Stimulated activated CD8-positive, alpha-beta memory T cell treated with anti-CD3 and anti-CD28 coated beads, Interleukin-7, amount 100 ng/mL, for 48 hours (primary cell): ENCODE measurements around the gene METTL6.
"Not testable (repeated sequence)": the region's sequence is repeated elsewhere in the genome, so short reads cannot be mapped to it uniquely, and the experiment has no call there.

ENCODE experiments used
- DNase-seq, 2 donors: peaks; one replicate each; pipeline ENCODE4 v3.0.0-alpha.2; 2020; ENCODE audit warnings: low read depth in 1 of 2; ENCODE audit errors: extremely low read depth in 1 of 2

Gene METTL6

DNA sequence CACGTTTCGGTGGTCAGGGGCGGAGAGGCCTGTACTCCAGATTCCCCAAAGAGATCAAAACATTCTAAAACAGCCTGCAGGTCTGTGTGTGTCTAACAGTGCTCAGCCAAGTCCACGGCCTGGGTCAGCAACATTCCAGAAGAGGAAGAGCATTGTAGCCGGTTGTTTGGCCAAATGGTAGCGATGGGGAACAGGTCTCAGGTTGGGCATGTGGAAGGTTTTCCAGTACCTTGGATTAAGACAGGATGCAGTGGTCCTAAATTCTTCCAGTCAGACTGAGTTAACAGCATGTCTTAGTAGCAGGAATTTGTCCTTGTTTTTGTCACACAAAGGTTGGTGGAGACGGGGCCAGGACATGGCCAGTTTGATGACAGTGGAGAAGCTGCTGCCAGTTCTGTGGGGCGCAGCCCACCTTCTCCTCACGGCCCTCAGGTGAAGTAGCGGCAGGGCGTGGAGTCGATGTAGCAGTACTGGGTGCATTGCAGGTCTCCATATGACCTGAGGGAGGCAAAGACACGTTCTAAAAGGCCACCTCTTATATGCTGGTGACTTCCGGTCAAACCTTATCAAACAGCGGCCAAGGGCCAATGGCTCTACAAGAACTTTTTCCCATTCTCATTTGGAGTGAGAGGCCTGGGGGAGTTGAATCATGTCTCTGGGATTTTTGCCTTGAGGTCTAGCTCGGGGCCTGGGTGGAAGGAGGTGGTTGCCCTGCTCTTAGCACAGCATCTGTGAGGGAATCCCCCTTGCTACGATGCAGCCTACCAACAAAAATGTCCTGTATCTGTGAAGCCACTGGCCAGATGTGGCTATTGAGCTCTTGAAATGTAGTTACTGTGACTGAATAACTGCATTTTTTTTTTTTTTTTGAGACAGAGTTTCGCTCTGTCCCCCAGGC, 24.1 kb upstream of the METTL6 start:
- DNase-seq: no peak

DNA sequence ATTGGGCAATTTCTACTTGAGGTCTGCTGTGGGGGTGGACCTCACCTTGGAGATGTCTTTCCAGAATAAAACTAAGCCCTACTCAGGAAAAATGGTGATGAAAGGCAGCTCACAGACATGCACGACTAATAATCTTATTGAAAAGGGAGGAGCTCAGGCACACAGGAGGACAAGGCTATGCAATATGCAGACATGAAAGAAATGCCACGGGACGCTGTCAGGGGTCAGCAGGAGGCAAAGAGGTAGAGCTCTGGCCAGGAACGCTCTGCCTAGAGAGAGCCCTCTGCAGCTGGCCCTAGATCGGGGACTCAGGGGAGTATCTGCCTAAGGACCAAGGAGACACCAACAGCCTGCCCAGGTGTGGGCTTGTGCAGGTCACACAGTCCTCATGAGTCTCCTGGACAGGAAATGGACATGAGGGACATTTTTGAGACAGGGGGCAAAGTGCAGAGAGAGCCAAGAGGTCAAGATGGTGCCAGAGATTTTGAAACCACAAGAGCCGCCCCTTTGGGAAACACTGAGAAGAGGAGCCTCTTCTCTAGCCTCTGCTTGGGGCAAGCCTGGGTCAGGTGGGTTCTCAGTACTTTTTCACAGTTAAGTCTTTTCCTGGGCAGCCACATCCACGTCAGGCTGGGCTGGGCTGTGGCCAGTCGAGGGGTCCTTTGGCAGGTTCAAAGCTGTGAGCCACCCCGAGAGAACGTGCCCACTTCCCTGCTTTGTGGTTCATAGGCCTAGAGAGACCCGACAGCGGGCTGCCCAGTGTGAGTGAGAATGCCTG, 23.3 kb upstream of the METTL6 start:
- no peak for DNase-seq

DNA sequence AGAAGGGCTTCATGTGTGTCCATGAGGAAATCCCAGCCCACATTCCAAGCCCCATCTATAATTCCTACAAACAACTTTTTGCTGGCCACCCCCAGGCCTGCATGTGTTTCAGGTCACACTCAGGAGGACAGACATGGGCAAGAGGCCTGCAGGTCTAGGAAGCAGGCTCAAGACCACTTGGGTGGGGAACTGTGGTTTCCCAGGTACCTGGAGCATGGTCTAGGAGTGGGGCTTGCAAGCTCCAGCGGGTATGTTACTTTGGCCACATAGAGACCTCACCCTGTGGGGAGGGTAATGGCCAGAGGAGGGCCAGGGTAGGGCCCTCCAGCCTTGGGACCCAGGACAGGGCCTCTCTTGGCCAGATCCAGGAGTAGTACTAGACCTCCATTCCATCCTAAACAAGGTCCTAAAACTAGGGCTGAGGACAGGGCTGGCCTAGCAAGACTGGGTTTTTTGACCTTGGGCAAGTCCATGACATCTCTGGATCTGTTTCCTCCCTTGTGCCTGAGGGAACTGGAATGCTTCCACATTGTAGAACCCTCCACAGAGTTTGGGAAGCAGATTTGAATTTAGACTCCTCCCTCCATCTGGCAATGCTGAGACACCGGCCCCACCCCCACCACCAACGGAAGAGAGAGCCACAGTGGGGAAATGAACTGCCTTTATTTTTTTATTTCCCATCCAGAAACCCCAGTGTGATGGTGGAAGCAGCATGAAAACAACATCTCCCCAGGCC, 22.3 kb upstream of the METTL6 start:
- no peak for DNase-seq

DNA sequence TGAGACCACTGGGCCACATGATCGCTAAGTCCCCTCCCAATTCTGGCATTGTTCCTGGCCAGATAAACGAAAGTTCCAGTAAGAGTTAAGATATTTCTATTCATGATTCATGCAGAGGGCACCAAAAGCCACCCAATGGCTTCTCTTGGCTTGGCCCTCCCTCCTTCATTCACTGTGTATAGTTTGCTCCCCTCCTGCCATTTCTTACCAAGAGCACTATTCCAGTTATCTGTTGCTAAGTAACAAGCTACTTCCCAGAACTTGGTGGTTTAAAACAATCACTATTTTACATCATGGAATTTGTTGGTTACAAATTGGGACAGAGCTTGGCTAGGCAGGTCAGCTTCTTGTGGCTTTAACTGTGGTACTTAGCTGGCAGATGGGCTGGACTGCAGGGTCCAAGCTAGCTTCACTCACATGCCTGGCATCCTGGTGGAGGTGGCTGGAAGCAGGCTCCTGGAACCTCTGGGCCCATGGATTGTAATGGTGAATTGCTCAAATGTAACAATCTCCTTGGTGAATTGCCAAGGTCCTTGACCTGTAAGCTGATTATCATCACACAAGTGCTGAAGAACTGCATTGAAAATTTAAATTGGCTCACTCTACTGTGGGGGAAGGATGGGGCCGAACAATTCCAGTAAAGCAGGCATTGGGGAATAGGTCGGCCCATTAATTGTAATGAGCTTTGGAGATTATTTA, 16.6 kb upstream of the METTL6 start:
- DNase-seq: no peak

DNA sequence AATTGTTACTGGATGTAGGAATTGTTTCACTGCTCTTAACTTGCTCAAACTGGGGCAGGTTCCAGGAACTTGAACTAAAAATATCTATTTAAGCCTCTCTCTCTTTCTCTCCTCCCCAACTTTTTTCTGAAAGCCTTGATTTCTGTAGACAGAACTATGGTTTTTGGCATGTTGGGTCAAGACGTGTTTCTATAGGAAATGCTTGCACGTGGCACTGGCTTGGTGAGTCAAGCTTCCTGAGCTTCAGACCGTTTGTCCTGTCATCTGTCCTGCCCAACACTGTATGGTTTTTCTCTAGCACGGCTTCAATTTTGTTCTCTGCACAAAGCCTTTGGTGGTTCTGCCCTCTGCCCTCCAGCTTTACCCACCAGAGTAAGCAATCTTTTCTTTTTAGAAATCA, 13.5 kb upstream of the METTL6 start:
- DNase-seq: no peak

DNA sequence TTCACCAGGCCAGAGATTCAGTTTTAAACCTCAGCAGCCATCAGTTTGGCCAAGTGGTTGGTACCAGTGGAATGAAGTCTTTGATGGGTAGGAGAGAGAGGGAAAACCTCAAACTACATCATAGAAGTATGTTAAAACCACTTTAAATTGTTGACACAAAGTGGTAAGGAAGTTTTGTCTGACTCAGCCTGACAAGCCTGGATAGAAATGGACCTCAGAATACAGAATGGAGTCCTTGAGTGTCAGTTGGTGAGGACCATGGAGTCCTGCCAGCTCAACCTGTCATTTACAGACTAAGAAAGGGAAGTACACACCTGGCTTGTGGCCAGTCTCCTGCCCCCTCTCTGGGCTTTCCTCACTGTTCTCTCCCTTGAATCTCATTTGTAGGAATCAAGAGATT, 12.1 kb upstream of the METTL6 start:
- DNase-seq: no peak

DNA sequence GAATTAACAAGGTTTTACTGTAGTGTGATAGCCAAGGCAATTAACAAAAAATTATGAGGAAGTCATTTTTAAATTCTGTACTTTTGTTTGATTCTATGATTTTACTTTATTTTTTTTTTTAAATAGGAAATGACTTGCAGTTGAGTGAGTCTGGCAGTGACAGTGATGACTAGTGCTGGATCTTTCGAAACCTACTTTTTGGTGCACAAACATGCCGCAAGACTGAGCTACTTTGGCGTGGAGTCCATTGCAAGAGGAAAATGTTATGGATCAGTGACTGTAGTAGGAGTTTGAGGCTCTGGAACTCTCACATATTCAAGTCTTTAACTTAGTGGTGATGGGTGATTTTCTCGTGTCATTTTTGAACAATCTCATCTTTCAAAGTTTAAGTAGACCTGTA, 11.6 kb upstream of the METTL6 start:
- no peak for DNase-seq

DNA sequence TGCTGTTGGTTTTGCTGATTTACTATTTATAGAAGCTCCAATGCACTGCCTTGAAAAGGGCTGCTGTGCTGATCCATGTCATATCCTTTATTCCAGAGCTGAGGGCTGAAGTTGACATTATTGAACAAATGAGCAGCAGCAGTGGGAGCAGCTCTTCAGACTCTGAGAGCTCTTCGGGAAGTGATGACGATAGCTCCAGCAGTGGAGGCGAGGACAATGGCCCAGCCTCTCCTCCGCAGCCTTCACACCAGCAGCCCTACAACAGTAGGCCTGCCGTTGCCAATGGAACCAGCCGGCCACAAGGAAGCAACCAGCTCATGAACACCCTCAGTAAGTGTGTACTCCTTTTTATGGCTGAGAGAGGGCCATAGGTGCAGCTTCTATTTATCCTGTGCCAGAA, 8.9 kb upstream of the METTL6 start:
- DNase-seq: no peak

DNA sequence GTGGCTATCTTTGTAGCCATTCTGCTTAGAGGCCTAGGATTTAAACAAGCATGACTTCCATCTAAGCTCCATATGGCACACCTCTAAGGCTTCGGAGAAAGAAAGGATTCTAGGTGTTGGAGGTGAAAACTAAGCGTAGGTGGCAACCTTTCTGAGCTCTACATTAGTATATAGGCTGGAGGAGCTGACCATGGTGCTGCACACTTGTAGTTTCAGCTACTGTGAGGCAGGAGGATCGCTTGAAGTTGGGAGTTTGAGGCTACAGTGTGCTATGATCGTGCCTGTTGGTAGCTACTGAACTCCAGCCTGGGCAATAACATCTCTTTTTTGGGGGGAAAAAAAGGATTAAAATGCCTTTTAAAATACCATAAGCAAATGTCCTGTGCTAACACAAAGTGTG, 7.4 kb upstream of the METTL6 start:
- DNase-seq: no peak

DNA sequence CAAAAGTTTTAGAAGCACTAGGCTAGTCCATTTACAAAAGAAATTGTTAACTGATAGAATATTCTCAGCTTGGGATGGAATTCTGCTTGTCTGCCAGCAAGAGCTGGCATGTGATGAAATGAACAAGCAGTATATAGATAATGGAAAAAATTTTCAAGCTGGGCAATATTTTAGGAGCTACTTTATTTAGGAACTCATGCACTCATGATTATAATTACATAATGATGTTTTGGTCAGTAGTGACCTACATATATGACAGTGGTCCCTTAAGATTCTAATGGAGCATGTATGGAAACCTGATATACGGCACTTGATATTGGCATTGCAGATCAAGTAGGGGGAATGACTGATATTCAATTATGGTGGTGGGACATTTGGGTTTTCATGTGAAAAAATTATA, 6.2 kb upstream of the METTL6 start:
- no peak for DNase-seq

DNA sequence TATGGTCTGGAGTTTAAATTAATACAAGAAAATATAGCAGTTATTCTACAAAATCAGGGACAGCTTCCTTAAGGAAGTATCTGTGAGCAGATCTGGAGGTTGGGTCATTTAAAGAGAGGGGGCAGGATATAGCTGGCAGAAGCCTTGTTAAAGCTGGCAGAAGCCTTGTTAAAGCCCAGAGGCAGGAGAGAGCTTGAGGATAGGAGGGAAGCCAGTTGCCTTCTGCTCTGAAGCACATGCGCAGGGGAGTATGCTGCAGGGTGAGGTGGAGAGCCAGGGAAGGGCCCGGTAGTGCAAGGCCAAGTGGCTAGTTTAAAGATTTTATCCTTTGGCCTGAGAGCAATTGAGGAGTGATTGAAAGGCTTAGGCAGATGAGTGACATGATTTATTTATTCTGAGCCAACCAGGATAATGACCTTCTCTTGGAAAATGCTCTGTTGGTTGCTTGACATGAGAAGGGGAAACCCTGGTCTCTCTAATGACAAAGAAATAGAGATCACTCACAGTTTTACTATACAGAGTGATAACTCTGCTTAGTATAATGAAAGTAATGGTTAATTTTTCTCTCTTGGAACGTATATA, 4.0 kb upstream of the METTL6 start:
- DNase-seq: no peak

DNA sequence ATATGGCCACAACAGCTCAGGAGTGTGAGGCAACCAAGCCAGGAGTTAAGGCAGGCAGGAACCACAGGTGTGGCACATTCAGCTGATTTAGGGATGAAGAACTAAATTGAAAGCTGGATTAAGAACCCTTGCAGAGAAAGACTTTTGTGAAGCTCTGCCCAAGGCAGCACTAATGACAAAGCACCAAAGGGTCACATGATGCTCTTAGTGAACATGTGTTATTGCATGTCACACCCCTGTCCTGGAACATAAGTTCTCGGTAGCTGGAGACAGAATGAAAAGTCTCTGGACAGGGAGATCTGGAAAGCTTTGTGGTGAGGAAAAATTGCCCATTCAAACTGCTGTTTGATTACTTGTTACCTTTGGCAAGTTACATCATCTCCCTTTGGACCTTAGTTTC, 3.3 kb upstream of the METTL6 start:
- no peak for DNase-seq

DNA sequence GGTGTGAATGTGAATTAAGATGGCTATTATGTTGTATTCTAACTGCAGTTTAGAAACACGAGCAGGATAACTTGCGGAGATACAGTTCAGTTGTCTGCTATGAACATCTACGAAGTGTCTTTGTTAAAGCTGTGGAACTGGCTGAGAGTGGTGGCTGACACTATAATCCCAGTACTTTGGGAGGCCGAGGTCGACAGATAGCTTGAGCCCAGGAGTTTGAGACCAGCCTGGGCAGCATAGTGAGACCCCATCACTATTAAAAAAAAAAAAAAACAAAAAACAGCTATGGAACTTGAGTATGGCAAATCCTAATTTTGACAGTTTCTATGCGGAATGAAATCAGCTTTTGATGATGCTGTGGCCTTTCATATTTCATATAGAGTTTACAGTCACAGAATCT, 1.7 kb upstream of the METTL6 start:
- no peak for DNase-seq

DNA sequence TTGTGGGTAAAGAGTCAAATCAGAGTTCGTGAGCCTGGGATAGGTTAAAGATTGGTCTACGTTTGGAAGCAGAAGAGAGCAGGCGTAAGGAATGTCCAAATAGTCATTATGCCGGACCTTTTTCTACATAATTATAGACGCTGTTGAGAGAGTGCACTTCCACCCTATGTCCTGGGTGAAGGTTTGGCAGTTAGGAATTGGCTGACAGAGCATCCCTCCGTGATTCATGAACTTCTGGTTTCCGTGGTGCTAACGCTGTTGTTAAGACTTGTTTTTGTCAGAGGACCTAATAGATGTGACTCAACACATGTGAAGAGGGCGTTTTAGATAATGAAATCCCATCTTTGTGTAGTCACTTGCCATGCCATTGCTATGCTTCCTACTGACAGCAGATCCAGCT, 1.2 kb upstream of the METTL6 start:
- peak in 1 of 2 donors; percentile 15 for DNase-seq

DNA sequence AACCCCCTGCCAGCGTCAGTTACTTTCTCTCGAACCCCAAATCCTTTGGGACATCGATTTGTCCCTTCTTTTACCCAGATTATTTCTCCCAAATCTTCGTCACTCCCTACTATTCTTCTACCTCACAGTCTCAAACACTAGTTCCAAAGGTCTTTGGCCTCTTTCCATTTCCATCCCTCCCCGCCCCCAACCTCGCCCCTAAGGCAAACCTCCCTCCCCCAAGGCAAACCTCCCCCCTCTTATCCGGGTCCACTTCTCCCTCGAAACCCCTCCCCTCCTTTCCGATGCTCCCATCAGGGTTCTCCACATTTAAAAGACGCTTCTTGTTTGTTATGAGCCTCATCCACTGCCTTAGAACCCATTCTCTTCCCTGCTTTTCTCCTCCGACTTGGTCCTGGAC, 637 bp upstream of the METTL6 start:
- no peak for DNase-seq

DNA sequence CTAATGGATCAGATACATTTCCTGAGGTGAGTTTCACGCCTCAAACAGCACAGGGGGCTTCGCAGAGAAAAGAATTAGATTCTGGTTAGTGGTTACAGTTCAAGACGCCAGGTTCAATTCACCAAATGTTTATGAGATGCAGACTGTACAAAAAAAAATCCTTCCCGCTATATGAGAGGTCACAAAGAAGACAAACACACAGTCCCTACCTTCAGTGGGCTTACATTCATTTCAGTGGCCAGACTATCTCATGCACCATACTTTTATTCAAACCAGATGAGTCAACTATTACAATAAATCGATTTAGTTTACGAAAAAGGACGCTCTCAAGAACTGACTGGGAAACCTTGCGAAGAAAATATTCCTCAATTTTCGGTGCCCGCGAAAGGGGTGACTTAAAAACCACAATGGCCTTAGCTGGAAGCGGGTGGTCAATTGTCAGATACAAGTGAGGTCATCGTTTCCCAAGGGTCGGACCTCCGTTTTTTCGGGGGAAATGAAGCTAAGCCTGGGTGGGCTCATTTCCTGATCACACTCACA, 695 bp downstream of the METTL6 start:
- DNase-seq: no peak

DNA sequence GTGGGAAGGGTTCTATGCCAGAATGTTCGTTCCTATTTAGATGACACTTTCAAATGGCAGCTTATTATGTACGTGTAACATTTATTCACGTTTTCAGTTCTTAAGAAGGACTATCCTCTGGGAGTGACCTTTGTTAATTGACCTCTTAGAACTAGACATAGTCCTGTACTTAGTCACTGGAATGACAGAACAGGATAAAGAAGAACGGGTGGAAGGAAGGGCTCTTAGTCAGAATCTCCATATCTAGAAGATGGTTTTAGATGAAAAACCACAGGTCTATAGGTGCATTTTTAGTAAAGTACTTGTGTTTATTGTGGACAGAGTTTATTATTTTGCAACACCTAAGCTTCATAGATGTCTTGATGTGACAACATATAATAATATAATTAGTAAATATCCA, 6.5 kb downstream of the METTL6 start:
- no peak for DNase-seq

DNA sequence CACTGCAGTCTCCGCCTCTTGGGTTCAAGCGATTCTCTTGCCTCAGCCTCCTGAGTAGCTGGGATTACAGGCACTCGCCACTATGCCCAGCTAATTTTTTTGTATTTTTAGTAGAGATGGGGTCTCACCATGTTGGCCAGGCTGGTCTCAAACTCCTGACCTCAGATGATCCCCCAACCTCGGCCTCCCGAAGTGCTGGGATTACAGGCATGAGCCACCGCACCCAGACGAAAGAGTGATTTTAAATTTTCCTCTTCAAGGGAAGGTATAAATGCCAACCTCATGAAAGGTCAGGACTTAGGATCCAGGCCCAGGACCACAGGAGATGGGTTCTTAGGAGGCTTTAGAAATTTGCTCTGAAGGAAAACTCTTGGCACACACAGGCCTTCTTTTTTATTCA, 16.4 kb downstream of the METTL6 start:
- not testable (repeated sequence) for DNase-seq

DNA sequence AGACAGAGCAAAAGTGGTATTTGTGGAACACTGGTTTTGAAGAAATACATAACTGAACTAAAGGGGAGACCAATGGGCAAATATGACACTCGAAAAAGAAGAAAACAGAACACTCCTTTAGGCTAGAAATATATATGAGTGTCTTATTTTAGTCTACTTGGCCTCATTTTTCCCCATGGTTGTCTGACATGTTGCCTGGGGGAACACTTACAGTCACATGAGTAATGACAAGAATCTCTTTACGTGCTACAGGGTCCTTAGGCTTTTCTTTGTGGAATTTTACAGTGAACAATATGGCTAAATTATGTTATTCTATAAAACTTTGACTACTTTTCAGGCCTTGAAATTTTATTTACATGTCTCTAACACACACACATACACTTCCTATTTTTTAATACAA, 17.6 kb downstream of the METTL6 start:
- DNase-seq: no peak

DNA sequence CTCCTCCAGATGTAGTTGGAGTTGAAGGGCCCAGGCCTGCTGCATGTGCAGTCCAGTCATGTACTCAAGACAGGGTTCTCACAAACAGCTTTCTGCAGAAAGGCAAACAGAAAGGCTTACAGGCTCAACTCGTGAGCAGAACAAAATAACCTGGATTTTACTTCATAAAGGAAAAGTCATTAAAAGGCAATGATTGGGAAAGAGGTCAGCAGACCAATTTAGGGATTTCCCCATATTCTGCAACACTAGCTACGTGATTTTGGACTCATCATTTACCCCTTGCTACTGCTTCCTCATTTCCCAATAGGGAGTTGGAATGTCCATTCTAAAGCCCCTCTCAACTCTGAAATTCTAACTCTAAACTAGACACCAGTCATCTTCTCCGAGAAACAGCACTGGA, 18.1 kb downstream of the METTL6 start:
- no peak for DNase-seq
